HG03469 (cell line): ENCODE results near the gene S100A13.
A peak's percentile ranks its signal among the peaks of the same experiment; 100 is the strongest.
"Not testable (repeated sequence)": the region's sequence is repeated elsewhere in the genome, so short reads cannot be mapped to it uniquely, and the experiment has no call there.

Experiments used
- ATAC-seq: cut with Tn5 transposase; IDR thresholded peaks from one replicate; pipeline ENCODE4 v1.9.1; 2021; ENCODE audit warnings: mild to moderate bottlenecking, moderate library complexity, moderate number of reproducible peaks; ENCODE audit not compliant: unreplicated experiment

The S100A13 gene

GRCh38 chr1:153626904-153627714 lies at the start of gene S100A13:
Gene S100A13 (minus strand): TSS chr1:153627505. CDS start chr1:153626472, 1,033 bp downstream.
- no peak for ATAC-seq

GRCh38 chr1:153673511-153673910 lies 46.2 kb upstream of the S100A13 start:
- ATAC-seq = no peak

DNA sequence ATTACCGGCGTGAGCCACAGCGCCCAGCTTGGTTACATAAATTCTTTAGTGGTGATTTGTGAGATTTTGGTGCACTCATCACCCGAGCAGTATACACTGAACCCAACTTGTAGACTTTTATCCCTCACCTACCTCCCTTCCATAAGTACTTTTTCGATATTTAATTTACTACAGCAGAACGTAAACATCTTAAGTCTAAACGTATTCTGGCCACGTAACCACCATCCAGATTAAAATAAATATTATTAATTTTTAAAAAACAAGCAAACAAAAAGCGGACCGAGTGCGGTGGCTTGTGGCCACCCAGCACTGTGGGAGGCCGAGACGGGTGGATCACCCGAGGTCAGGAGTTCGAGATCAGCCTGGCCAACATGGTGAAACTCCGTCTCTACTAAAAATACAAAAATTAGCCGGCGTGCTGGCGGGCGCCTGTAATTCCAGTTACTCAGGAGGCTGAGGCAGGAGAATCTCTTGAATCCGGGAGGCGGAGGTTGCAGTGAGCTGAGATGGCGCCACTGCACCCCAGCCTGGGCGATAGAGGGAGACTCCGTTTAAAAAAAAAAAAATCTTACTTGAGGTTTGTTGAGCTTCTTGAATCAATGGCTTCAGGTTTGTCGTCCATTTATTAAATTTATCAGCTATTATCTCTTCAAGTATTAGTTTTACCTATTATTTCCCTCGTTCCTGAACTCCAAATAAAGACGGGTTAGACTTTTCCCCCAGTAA lies 44.5 kb upstream of the S100A13 start:
- ATAC-seq = not testable (repeated sequence)

- peak; percentile 83 for ATAC-seq
Observed at GRCh38 chr1:153670859-153671627, 43.7 kb upstream of the S100A13 start, which contains the start of gene ILF2. Gene ILF2 (minus strand): TSS chr1:153670993. CDS start chr1:153670922, 71 bp downstream.

DNA sequence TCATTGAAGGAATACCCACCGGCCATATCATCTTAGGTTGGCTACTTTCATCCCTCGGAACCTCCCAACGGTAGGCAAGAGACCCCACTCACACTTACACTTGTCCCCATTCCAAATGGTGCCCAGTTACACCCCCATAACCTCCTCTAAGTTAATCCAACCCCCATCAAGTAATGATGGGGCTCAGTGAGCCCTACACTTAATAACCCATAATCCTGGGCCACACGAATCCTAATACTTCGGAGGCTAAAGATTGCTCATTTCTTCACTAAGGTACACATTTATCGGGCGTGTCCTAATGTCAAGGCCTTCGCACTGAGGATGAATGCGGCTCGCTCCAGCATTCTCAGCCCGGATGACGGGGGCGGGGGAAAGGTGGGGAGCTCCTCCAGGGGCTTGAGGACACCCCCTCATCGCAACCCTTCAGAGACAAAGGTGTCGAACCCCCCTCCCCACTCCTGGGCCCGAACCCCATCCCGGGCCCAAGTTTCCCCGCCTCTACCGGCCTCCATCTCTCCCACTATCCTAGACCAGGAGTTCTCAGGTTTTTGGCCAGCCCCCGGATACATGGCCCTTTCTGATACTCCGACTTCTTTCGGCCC lies 43.1 kb upstream of the S100A13 start:
- ATAC-seq = no peak

GRCh38 chr1:153669606-153670005 lies 42.3 kb upstream of the S100A13 start:
- ATAC-seq = no peak

- not testable (repeated sequence) for ATAC-seq
Observed at GRCh38 chr1:153668672-153669071, 41.4 kb upstream of the S100A13 start.

DNA sequence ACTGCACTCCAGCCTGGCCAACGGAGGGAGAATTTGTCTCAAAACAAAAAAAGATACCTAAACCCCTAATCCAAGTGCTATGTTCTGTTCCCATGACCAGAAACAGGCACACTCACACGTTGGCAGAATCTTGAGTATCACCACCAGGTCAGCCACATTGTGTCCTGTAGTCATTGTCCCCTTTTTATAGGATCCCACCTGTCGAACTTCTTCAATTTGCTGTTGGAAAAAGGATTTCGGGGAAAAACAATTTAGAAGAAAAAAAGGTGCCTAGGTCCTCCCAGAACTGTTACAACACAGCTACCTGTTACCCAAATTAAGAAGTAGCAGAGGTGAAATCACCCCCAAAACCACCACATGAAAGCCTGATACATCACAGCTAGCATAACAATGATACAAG lies 40.1 kb upstream of the S100A13 start:
- ATAC-seq = no peak

GRCh38 chr1:153663211-153663610 lies 35.9 kb upstream of the S100A13 start:
- ATAC-seq = no peak

DNA sequence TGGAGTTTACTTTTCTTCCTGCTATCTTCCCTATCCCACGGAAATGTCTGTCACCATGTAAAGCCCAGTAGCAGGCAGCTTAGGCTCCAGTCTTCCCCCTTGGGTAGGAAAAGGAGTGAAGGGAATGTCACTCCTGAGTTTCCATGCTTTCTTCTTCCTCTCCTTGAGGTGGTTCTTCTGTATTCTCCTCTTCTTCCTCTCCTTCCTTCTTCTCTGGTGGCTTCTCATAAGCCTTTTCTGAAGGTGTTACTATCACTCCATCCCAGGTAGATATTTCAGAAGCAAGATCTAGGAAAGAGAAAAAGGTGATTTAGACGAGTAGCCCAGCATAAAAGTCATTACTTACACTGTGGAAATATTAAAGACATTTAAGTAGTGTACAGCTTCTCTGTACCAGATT lies 35.0 kb upstream of the S100A13 start:
- no peak for ATAC-seq

DNA sequence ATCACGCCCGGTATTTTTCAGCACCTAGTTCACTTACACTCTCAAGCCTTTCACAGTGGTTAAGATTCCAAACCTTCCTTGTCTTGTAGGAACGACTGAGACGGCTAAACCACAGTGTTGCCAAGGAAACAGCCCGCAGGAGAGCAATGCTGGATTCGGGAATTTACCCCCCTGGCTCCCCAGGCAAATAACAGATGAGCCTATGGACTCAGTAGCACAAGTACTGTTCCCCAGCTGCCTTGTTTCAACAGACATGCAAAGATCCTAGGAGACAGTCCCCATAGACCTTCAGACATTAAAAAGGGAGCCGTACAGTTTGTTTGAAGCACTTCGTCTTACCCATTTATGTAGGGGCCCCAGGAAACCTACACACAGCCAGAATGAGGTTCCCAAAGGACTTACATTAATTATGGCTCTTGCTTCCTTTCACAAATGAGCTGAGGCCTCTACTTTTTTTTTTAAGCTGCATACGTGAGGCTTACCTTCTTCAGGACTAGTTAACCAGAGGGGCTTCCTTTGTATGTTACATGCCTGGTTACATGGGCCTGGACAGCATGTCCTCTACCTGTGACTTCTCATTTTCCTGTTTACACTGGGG lies 33.9 kb upstream of the S100A13 start:
- ATAC-seq = no peak

DNA sequence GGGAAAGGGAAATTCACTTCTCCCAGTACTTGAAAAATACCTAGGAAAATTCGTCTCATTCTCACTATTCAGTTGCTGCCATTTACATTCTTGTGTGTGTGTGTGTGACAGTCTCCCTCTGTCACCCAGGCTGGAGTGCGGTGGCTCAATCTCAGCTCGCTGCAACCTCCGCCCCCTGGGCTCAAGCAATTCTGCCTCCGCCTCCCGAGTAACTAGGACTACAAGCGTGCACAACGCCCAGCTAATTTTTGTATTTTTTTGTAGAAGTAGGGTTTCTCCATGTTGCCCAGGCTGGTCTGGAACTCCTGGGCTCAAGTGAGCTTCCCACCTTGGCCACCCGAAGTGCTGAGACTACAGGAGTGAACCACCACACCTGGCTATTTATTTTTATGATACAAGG lies 32.4 kb upstream of the S100A13 start:
- ATAC-seq = no peak

DNA sequence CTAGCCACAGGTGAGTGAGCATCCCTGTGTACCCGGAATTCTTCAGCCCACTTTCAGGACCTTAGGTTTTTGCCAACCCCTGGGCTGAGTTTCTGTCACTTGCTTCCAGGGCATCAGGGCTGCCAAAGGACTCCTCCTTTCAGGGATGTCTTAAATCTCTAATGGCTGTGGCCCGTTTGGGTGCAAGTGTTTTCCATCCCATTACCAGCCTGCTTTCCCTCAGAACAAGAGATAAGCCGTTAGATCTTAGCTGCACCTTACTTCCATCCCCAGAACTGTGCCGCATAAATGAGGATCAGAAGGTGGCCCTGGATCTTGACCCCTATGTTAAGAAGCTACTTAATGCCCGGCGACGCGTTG lies 31.9 kb upstream of the S100A13 start:
- peak; percentile 7 for ATAC-seq

DNA sequence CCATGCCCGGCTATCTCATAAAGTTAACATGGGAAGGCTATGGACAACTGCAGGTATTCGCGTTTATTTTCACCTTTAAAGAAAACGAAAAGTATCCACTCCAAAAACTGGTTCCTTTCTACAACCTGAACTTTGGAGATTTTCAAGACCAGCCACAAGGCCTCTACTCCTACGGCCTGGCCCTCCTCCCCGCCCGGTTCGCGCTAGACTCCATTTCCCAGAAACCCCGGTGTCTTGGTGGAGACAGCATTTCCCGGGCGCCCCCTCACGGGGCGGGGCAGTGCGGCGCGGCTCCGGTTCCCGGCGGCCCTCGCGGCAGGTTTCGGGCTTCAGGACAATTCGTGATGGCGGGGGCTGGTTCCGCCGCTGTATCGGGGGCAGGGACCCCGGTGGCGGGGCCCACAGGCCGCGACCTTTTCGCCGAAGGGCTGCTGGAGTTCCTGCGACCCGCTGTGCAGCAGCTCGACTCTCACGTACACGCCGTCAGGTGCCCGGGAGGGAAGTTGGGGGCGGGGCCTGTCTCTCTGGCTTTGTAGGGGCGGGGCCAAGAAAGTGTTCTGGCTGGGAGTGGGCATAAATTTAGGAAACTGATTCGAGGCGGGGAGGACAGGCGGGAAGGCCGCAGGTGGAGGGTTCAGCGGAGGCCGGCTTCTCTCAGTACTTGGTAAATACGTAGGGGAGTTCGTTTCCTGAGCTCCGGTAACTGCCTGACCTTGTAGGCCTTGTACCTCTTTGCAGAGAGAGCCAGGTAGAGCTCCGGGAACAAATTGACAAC lies 31.3 kb upstream of the S100A13 start, which contains the start of gene SNAPIN:
Gene SNAPIN (plus strand): TSS at position 304 of the 775 bp plus-strand sequence. CDS start 41 bp downstream, at position 345.
- ATAC-seq = peak; percentile 74

- no peak for ATAC-seq
Observed at GRCh38 chr1:153655333-153655732, 28.0 kb upstream of the S100A13 start.

- ATAC-seq = no peak
Observed at GRCh38 chr1:153652805-153653500, 25.6 kb upstream of the S100A13 start.

- ATAC-seq = no peak
Observed at GRCh38 chr1:153651771-153652170, 24.5 kb upstream of the S100A13 start.

- no peak for ATAC-seq
Observed at GRCh38 chr1:153649863-153650235, 22.5 kb upstream of the S100A13 start.
